Fibroblast of skin of left biceps (primary cell): ENCODE results near the gene PTK6.
"Not testable (repeated sequence)": the region's sequence is repeated elsewhere in the genome, so short reads cannot be mapped to it uniquely, and the experiment has no call there.

Experiments
- DNase-seq, 2 experiments: peaks; one replicate each; pipeline ENCODE4 v3.0.0-alpha.2; 2013; ENCODE audit warnings: low read depth in 2 of 2

The PTK6 gene

GRCh38 chr20:63495167-63495720 lies 41.9 kb downstream of the PTK6 start:
- no peak for DNase-seq

- DNase-seq, result no peak
Measured at GRCh38 chr20:63494420-63495166, 42.6 kb downstream of the PTK6 start.

- no peak for DNase-seq
Measured at GRCh38 chr20:63494084-63494419, 43.1 kb downstream of the PTK6 start.

GRCh38 chr20:63493563-63494020 lies 43.6 kb downstream of the PTK6 start:
- DNase-seq, result no peak

- DNase-seq, result no peak
Measured at GRCh38 chr20:63492982-63493381, 44.2 kb downstream of the PTK6 start.

- DNase-seq, result no peak
Measured at GRCh38 chr20:63492518-63492917, 44.7 kb downstream of the PTK6 start.

GRCh38 chr20:63491635-63492230 lies 45.4 kb downstream of the PTK6 start:
- no peak for DNase-seq

GRCh38 chr20:63491078-63491477 lies 46.1 kb downstream of the PTK6 start:
- DNase-seq, result no peak

GRCh38 chr20:63490416-63490815 lies 46.8 kb downstream of the PTK6 start:
- no peak for DNase-seq

- DNase-seq, result no peak
Measured at GRCh38 chr20:63488315-63489251, 48.6 kb downstream of the PTK6 start.

- DNase-seq, result no peak
Measured at GRCh38 chr20:63487781-63488241, 49.4 kb downstream of the PTK6 start.

- DNase-seq, result no peak
Measured at GRCh38 chr20:63487116-63487764, 49.9 kb downstream of the PTK6 start.

- no peak for DNase-seq
Measured at GRCh38 chr20:63486300-63486855, 50.8 kb downstream of the PTK6 start.

GRCh38 chr20:63484651-63485403 lies 52.3 kb downstream of the PTK6 start:
- no peak for DNase-seq

- DNase-seq, result no peak
Measured at GRCh38 chr20:63484236-63484635, 52.9 kb downstream of the PTK6 start.

GRCh38 chr20:63483834-63484233 lies 53.3 kb downstream of the PTK6 start:
- DNase-seq, result no peak

- DNase-seq, result no peak
Measured at GRCh38 chr20:63482021-63482587, 55.1 kb downstream of the PTK6 start.

- no peak for DNase-seq
Measured at GRCh38 chr20:63481503-63481902, 55.7 kb downstream of the PTK6 start.

- not testable (repeated sequence) for DNase-seq
Measured at GRCh38 chr20:63479695-63480419, 57.3 kb downstream of the PTK6 start.
